GM18867 (cell line): ENCODE results near the gene HDAC5.
"Not testable (repeated sequence)": the region's sequence is repeated elsewhere in the genome, so short reads cannot be mapped to it uniquely, and the experiment has no call there.

Source experiments
- ATAC-seq: cut with Tn5 transposase; IDR thresholded peaks from one replicate; pipeline ENCODE4 v1.9.1; 2021; ENCODE audit warnings: mild to moderate bottlenecking, moderate library complexity; ENCODE audit not compliant: unreplicated experiment

HDAC5 gene

GRCh38 chr17:44037471-44037870, 86.0 kb downstream of the HDAC5 start:
- ATAC-seq, result no peak

- not testable (repeated sequence) for ATAC-seq
Observed at GRCh38 chr17:44034688-44035087, 88.8 kb downstream of the HDAC5 start.

GRCh38 chr17:44033861-44034408, 89.5 kb downstream of the HDAC5 start:
- no peak for ATAC-seq

- no peak for ATAC-seq
Observed at GRCh38 chr17:44030482-44030881, 93.0 kb downstream of the HDAC5 start.

GRCh38 chr17:44029736-44030135, 93.7 kb downstream of the HDAC5 start:
- no peak for ATAC-seq
